Amygdala (tissue), 56 donors: Measurements from ENCODE around the gene LIN28B.
"Not testable (repeated sequence)": the region's sequence is repeated elsewhere in the genome, so short reads cannot be mapped to it uniquely, and the experiment has no call there.

Experiments used
- DNase-seq, 56 donors: peaks; one replicate each; lab custom pipeline; 2025; lab: John Stamatoyannopoulos, UW

The LIN28B gene

GRCh38 chr6:105066233-105066632, 109.3 kb downstream of the LIN28B start:
- DNase-seq = no peak

GRCh38 chr6:105066836-105067235, 109.9 kb downstream of the LIN28B start:
- no peak for DNase-seq

- DNase-seq = no peak
Observed at GRCh38 chr6:105067329-105067728, 110.4 kb downstream of the LIN28B start.

GRCh38 chr6:105068407-105068806, 111.5 kb downstream of the LIN28B start:
- no peak for DNase-seq

GRCh38 chr6:105069821-105070445, 113.0 kb downstream of the LIN28B start:
- no peak for DNase-seq

- no peak for DNase-seq
Observed at GRCh38 chr6:105072798-105073199, 115.9 kb downstream of the LIN28B start.

- no peak for DNase-seq
Observed at GRCh38 chr6:105075210-105075609, 118.3 kb downstream of the LIN28B start.

- DNase-seq = not testable (repeated sequence)
Observed at GRCh38 chr6:105076418-105076817, 119.5 kb downstream of the LIN28B start.

- peak in 1 of 56 donors; percentile 13 for DNase-seq
Observed at GRCh38 chr6:105077596-105078385, 120.9 kb downstream of the LIN28B start.

GRCh38 chr6:105078386-105078708, 121.4 kb downstream of the LIN28B start:
- DNase-seq = no peak

- no peak for DNase-seq
Observed at GRCh38 chr6:105080279-105080678, 123.4 kb downstream of the LIN28B start.

GRCh38 chr6:105081662-105082061, 124.8 kb downstream of the LIN28B start:
- not testable (repeated sequence) for DNase-seq

- peak in 12 of 56 donors; percentile 2 to 72 (median 12) for DNase-seq
Observed at GRCh38 chr6:105087571-105088211, 130.8 kb downstream of the LIN28B start.

- no peak for DNase-seq
Observed at GRCh38 chr6:105091140-105091829, 134.4 kb downstream of the LIN28B start.

GRCh38 chr6:105094133-105094640, 137.3 kb downstream of the LIN28B start:
- no peak for DNase-seq

GRCh38 chr6:105095139-105095538, 138.2 kb downstream of the LIN28B start:
- DNase-seq = no peak

- DNase-seq = no peak
Observed at GRCh38 chr6:105097288-105097687, 140.4 kb downstream of the LIN28B start.

GRCh38 chr6:105099371-105099770, 142.5 kb downstream of the LIN28B start:
- DNase-seq = peak in 42 of 56 donors; percentile 2 to 76 (median 24)

- DNase-seq = no peak
Observed at GRCh38 chr6:105102186-105102585, 145.3 kb downstream of the LIN28B start.

- DNase-seq = no peak
Observed at GRCh38 chr6:105105094-105105493, 148.2 kb downstream of the LIN28B start.

- no peak for DNase-seq
Observed at GRCh38 chr6:105106260-105106659, 149.4 kb downstream of the LIN28B start.
